AG09319 (cell line): ENCODE results near the gene DNAH7.
"Not testable (repeated sequence)": the region's sequence is repeated elsewhere in the genome, so short reads cannot be mapped to it uniquely, and the experiment has no call there.

Source experiments
- DNase-seq: peaks from one replicate; pipeline ENCODE4 v3.0.0-alpha.2; 2010; ENCODE audit warnings: low read depth; ENCODE audit errors: extremely low read depth
- CTCF ChIP-seq: IDR thresholded peaks from 2 replicates; pipeline ENCODE4 v1.5.1; 2011; ENCODE audit warnings: low read depth, mild to moderate bottlenecking, inconsistent platforms, low read length, moderate library complexity

Gene DNAH7

GRCh38 chr2:195694553-195694952 lies 374.1 kb downstream of the DNAH7 start:
- DNase-seq, result no peak
- no peak for TF ChIP-seq CTCF

GRCh38 chr2:195692531-195692930 lies 376.1 kb downstream of the DNAH7 start:
- not testable (repeated sequence) for DNase-seq
